Spleen (tissue), 11 donors: Measurements from ENCODE around the gene DCXR. TPM values are rescaled to one million over a fixed set of nuclear protein-coding genes. Genes with fewer than 3 reads are reported as not detected.

Experiments
- DNase-seq: peaks from one replicate; pipeline ENCODE4 v3.0.0-alpha.2; 2020
- H3K27ac ChIP-seq, 8 donors: fragments of 200-600 bp; sonication (generic) in 7 of 8; 1 replicate in 4 of 8; 2 replicates in 4 of 8; pipeline versions ENCODE4 v1.5.0 to v1.8.0; 2016 to 2021; ENCODE audit warnings: inconsistent platforms in 4 of 8, mild to moderate bottlenecking in 4 of 8, moderate library complexity in 1 of 8
- H3K27me3 ChIP-seq, 7 donors: fragments of 200-600 bp; sonication (generic) in 6 of 7; replicated peaks in 1 of 7; 1 replicate in 4 of 7; 2 replicates in 3 of 7; pipeline versions ENCODE4 v1.5.0 to v1.8.0; 2016 to 2021; ENCODE audit warnings: inconsistent platforms in 3 of 7, mild to moderate bottlenecking in 1 of 7
- H3K36me3 ChIP-seq, 6 donors: fragments of 200-600 bp; sonication (generic) in 5 of 6; 1 replicate in 4 of 6; 2 replicates in 2 of 6; pipeline versions ENCODE4 v1.5.0 to v1.8.0; 2016 to 2021; ENCODE audit warnings: inconsistent platforms in 2 of 6
- H3K4me1 ChIP-seq, 6 donors: fragments of 200-600 bp; sonication (generic) in 5 of 6; 1 replicate in 3 of 6; 2 replicates in 3 of 6; pipeline versions ENCODE4 v1.5.0 to v1.8.0; 2016 to 2021; ENCODE audit warnings: inconsistent platforms in 3 of 6
- H3K4me3 ChIP-seq, 8 donors: fragments of 200-600 bp; sonication (generic) in 7 of 8; 1 replicate in 4 of 8; 2 replicates in 4 of 8; pipeline versions ENCODE4 v1.5.0 to v1.8.0; 2016 to 2021; ENCODE audit warnings: inconsistent platforms in 4 of 8, mild to moderate bottlenecking in 4 of 8, moderate library complexity in 2 of 8
- H3K9me3 ChIP-seq, 8 donors: fragments of 200-600 bp; sonication (generic) in 7 of 8; 1 replicate in 4 of 8; 2 replicates in 4 of 8; pipeline versions ENCODE4 v1.5.0 to v1.8.0; 2016 to 2021; ENCODE audit warnings: inconsistent platforms in 4 of 8
- CTCF ChIP-seq, 11 experiments: fragments of 200-600 bp in 7 of 11; fragments of 450-650 bp in 4 of 11; sonication (generic) in 4 of 11; IDR thresholded peaks in 8 of 11; conservative IDR thresholded peaks in 3 of 11; 1 replicate in 7 of 11; 2 replicates in 4 of 11; pipeline versions ENCODE4 v1.4.0 to v1.8.0; 2016 to 2021; ENCODE audit warnings: antibody characterized with exemption in 11 of 11, inconsistent platforms in 4 of 11, mild to moderate bottlenecking in 1 of 11
- POLR2A ChIP-seq, 3 donors: fragments of 450-650 bp; IDR thresholded peaks; one replicate each; pipeline ENCODE4 v1.5.1; 2017; ENCODE audit warnings: antibody characterized with exemption in 3 of 3, mild to moderate bottlenecking in 1 of 3
- POLR2AphosphoS5 ChIP-seq, 3 donors: sonication (generic); formaldehyde crosslinking; IDR thresholded peaks; one replicate each; pipeline ENCODE4 v1.5.1; 2017; ENCODE audit warnings: antibody characterized with exemption in 3 of 3
- WGBS, 5 donors: extraction: QIAGEN DNeasy Blood & Tissue Kit in 3 of 5; methylation state at CpG; one replicate each; pipeline versions ENCODE4 v1.1.5 to v1.1.7; 2013 to 2018; 5-methylcytosine and 5-hydroxymethylcytosine counted together
- intact Hi-C: fragments of 100-400 bp; cut with DNase I; formaldehyde crosslinking; loops from one replicate; pipeline ENCODE4 v1.15.0; 2023; ENCODE audit warnings: low total_unique reads
- polyA plus RNA-seq, 3 donors: library from polyadenylated mRNA; stranded (reverse); fragments of 200-250 nt; gene quantifications; one replicate each; pipeline ENCODE4 v1.2.1, GENCODE V29; 2013
- total RNA-seq, 7 donors: library from RNA; depleted of rRNA in 3 of 7; stranded (reverse); fragments of >200 nt in 3 of 7; fragmentation: NEBNext Ultra II Directional in 4 of 7; extraction: Animal tissue kit (Norgen Biotek cat#: 25700) in 4 of 7; gene quantifications; one replicate each; pipeline versions ENCODE4 v1.1.0 to v1.2.1, GENCODE V29; 2016 to 2021
- donor health status: healthy with polysubstance abuse.
- donor health status: DM: no; HTN: no; CAD: no; lungs with moderate emphysema.
- donor health status: DM: no; HTN: no; CAD: no.
- donor health status: Bipolar disorder and iron deficiency.
- donor health status: healthy.
- donor health status: DM: no; HTN: no; CAD: no.
- donor health status: DM: yes; HTN: yes; CAD: no.

DCXR gene
- total and polyA plus RNA-seq, 10 donors: 44.2 to 88.0 (median 61.0) TPM

GRCh38 chr17:82079001-82079677 is 41.6 kb upstream of the DCXR start:
- Histone ChIP-seq H3K4me3 (no peak overlapping the region), H3K4me1 (no peaks in the 10 kb centered on the region), H3K36me3 (peaks cover 0 to 67% (median 56%) of the 10 kb centered on the region in 6 donors), H3K9me3 (no peaks in the 10 kb centered on the region), H3K27ac (no peak overlapping the region), H3K27me3 (no peaks in the 10 kb centered on the region)
- DNase-seq: no peak
- 91 to 96% (median 94%) methylated on average over 22 to 47 of the region's 47 CpGs for WGBS, 5 donors
- TF ChIP-seq POLR2AphosphoS5 (IDR thresholded peaks at IDR 0.05) (peak in 1 of 3 donors; percentile 53), CTCF (IDR thresholded peaks at IDR 0.05 in 8 of 11, conservative IDR thresholded peaks at IDR 0.05 in 3 of 11) (no peak)
- intact Hi-C loops: no loop called here

- TF ChIP-seq CTCF (IDR thresholded peaks at IDR 0.05 in 8 of 11, conservative IDR thresholded peaks at IDR 0.05 in 3 of 11) (no peak), POLR2A (IDR thresholded peaks at IDR 0.05) (no peak), POLR2AphosphoS5 (IDR thresholded peaks at IDR 0.05) (no peak)
- no peak for DNase-seq
- Histone ChIP-seq H3K9me3 (no peaks in the 10 kb centered on the region), H3K4me1 (no peaks in the 10 kb centered on the region), H3K27ac (no peak overlapping the region), H3K4me3 (no peak overlapping the region), H3K27me3 (no peaks in the 10 kb centered on the region), H3K36me3 (peaks cover 0 to 60% (median 48%) of the 10 kb centered on the region in 6 donors)
- 91 to 99% (median 93%) methylated on average over 10 to 18 of the region's 18 CpGs for WGBS, 5 donors
- intact Hi-C loops: no loop called here
Measured at GRCh38 chr17:82078433-82078832, 40.9 kb upstream of the DCXR start.

GRCh38 chr17:82077617-82078358 is 40.3 kb upstream of the DCXR start:
- H3K27me3 ChIP-seq: no peaks in the 10 kb centered on the region
- WGBS, 5 donors: 76 to 88% (median 77%) methylated on average over 28 of the region's 28 CpGs
- no peak overlapping the region for H3K27ac ChIP-seq
- no peak for DNase-seq
- no peaks in the 10 kb centered on the region for H3K4me1 ChIP-seq
- TF ChIP-seq CTCF (IDR thresholded peaks at IDR 0.05 in 8 of 11, conservative IDR thresholded peaks at IDR 0.05 in 3 of 11): no peak
- TF ChIP-seq POLR2AphosphoS5 (IDR thresholded peaks at IDR 0.05): no peak
- TF ChIP-seq POLR2A (IDR thresholded peaks at IDR 0.05): no peak
- no peaks in the 10 kb centered on the region for H3K9me3 ChIP-seq
- H3K36me3 ChIP-seq: peaks cover 0 to 54% (median 42%) of the 10 kb centered on the region in 6 donors
- intact Hi-C loops: no loop called here
- no peak overlapping the region for H3K4me3 ChIP-seq
